K562 (cell line): Measurements from ENCODE around the gene MPDU1. TPM values are rescaled to one million over a fixed set of nuclear protein-coding genes. Genes with fewer than 3 reads are reported as not detected.

Experiments used
- CBFB ChIP-seq: sonication (generic); formaldehyde crosslinking; IDR thresholded peaks from 2 replicates; pipeline ENCODE4 v1.4.0; 2020; ENCODE audit warnings: mild to moderate bottlenecking, missing genetic modification reagents
- CCAR2 ChIP-seq: fragments of 200-400 bp; formaldehyde crosslinking; IDR thresholded peaks from 2 replicates; pipeline ENCODE4 v1.6.1; 2017; ENCODE audit warnings: mild to moderate bottlenecking, low read depth, low read length
- E2F6 ChIP-seq, 2 experiments: IDR thresholded peaks; 2 replicates each; pipeline ENCODE4 v1.6.1; 2011; ENCODE audit warnings: borderline replicate concordance in 1 of 2, control low read depth in 1 of 2, low read depth in 1 of 2, low read length in 1 of 2, mild to moderate bottlenecking in 1 of 2, mixed read lengths in 1 of 2, moderate library complexity in 1 of 2; ENCODE audit not compliant: insufficient read depth in 1 of 2, insufficient read length in 1 of 2, poor library complexity in 1 of 2, severe bottlenecking in 1 of 2; ENCODE audit errors: extremely low read depth in 1 of 2
- EP400 ChIP-seq: fragments of 450-650 bp; IDR thresholded peaks from 2 replicates; pipeline ENCODE4 v1.6.1; 2017; ENCODE audit warnings: antibody characterized with exemption, mild to moderate bottlenecking, moderate library complexity
- ETV1 ChIP-seq: fragments of 450-650 bp; conservative IDR thresholded peaks from 2 replicates; pipeline ENCODE4 v1.6.1; 2016; ENCODE audit warnings: missing genetic modification characterization, control low read depth, low read depth, missing compliant biosample characterization
- FOSL1 ChIP-seq: fragments of 200-800 bp; sonication (Bioruptor generic); conservative IDR thresholded peaks from 2 replicates; pipeline ENCODE4 v1.6.1; 2016; ENCODE audit warnings: missing genetic modification characterization, missing compliant biosample characterization
- FOXA3 ChIP-seq, 2 experiments: fragments of 450-650 bp in 1 of 2; sonication (generic) in 1 of 2; formaldehyde crosslinking; IDR thresholded peaks in 1 of 2; conservative IDR thresholded peaks in 1 of 2; 2 replicates each; pipeline versions ENCODE4 v1.4.0 to v1.8.0; 2020 to 2022; ENCODE audit warnings: mild to moderate bottlenecking in 2 of 2, missing genetic modification reagents in 1 of 2
- KDM5B ChIP-seq: fragments of 200-600 bp; sonication (generic); IDR thresholded peaks from 2 replicates; pipeline ENCODE4 v1.6.1; 2012; ENCODE audit warnings: low read depth, mild to moderate bottlenecking, moderate library complexity, low read length, control low read depth, inconsistent platforms; ENCODE audit not compliant: insufficient replicate concordance
- NFE2 ChIP-seq: IDR thresholded peaks from 2 replicates; pipeline ENCODE4 v1.6.1; 2014; ENCODE audit warnings: antibody characterized with exemption, low read depth
- NR2C2 ChIP-seq, 2 experiments: fragments of 200-800 bp in 1 of 2; sonication (Bioruptor generic) in 1 of 2; sonication (generic) in 1 of 2; formaldehyde crosslinking in 1 of 2; IDR thresholded peaks; 2 replicates each; pipeline versions ENCODE4 v1.6.1 to v1.8.0; 2016 to 2022; ENCODE audit warnings: mild to moderate bottlenecking in 1 of 2, missing compliant biosample characterization in 1 of 2, missing genetic modification characterization in 1 of 2, missing genetic modification reagents in 1 of 2
- POLR2G ChIP-seq: fragments of 200-400 bp; formaldehyde crosslinking; IDR thresholded peaks from 2 replicates; pipeline ENCODE4 v1.6.1; 2017; ENCODE audit warnings: low read depth, mild to moderate bottlenecking, antibody characterized with exemption, low read length, moderate library complexity
- RAD51 ChIP-seq: fragments of 450-650 bp; IDR thresholded peaks from 2 replicates; pipeline ENCODE4 v1.7.1; 2016; ENCODE audit warnings: low read depth, mild to moderate bottlenecking, borderline replicate concordance
- RB1 ChIP-seq: fragments of 450-650 bp; IDR thresholded peaks from 2 replicates; pipeline ENCODE4 v1.6.1; 2017; ENCODE audit warnings: low read depth, mild to moderate bottlenecking
- SREBF1 ChIP-seq: fragments of 150-350 bp; IDR thresholded peaks from 2 replicates; pipeline ENCODE4 v1.6.1; 2014; ENCODE audit warnings: antibody characterized with exemption, low read depth, low read length, borderline replicate concordance
- THRAP3 ChIP-seq: fragments of 450-650 bp; IDR thresholded peaks from 2 replicates; pipeline ENCODE4 v1.6.1; 2016; ENCODE audit warnings: mild to moderate bottlenecking, inconsistent platforms, borderline replicate concordance
- ZC3H11A ChIP-seq: IDR thresholded peaks from 2 replicates; pipeline ENCODE4 v1.6.1; 2012; ENCODE audit warnings: low read depth, low read length, improper control_type of control experiment
- ZNF124 ChIP-seq: sonication (generic); formaldehyde crosslinking; IDR thresholded peaks from 2 replicates; pipeline ENCODE4 v1.8.1; 2022; ENCODE audit warnings: missing genetic modification reagents
- ZNF384 ChIP-seq: IDR thresholded peaks from 2 replicates; pipeline ENCODE4 v1.6.1; 2012; ENCODE audit warnings: low read depth, low read length, improper control_type of control experiment
- ZNF77 ChIP-seq: fragments of 250-450 bp; sonication (Bioruptor Pico); IDR thresholded peaks from 2 replicates; pipeline ENCODE4 v1.5.0; 2020
- polyA plus RNA-seq, 8 experiments: library from polyadenylated mRNA; depleted of rRNA in 4 of 8; stranded (reverse) in 5 of 8; unstranded in 3 of 8; fragments of >200 nt; fragmentation: Nextera tagmentation in 2 of 8; fragmentation: Illumina TruSeq in 1 of 8; extraction: Ambion mirVana in 2 of 8; extraction: Trizol in 1 of 8; gene quantifications; 2 replicates each; pipeline versions ENCODE4 v1.2.1 to v1.2.3, GENCODE V29; 2011 to 2014; ENCODE audit warnings: inconsistent platforms in 1 of 8, missing spikeins in 1 of 8
- total RNA-seq, 7 experiments: library from RNA; depleted of rRNA in 6 of 7; stranded (reverse); fragments of >200 nt in 6 of 7; fragmentation: Illumina TruSeq in 2 of 7; extraction: Trizol in 2 of 7; gene quantifications; 2 replicates each; pipeline versions ENCODE4 v1.2.1 to v1.2.3, GENCODE V29; 2011 to 2021; ENCODE audit warnings: low replicate concordance in 1 of 7
- TF ChIP-seq, protein P1 (sequence below): sonication (generic); formaldehyde crosslinking; IDR thresholded peaks from 2 replicates; pipeline ENCODE4 v1.8.1; 2023; ENCODE audit warnings: mild to moderate bottlenecking, missing genetic modification reagents
- TF ChIP-seq, protein P2 (sequence below): sonication (generic); formaldehyde crosslinking; IDR thresholded peaks from 2 replicates; pipeline ENCODE4 v1.8.0; 2022; ENCODE audit warnings: mild to moderate bottlenecking, missing genetic modification reagents

MPDU1 gene
- total and polyA plus RNA-seq, 9 of the 15 experiments (the other 6 are each of a cell fraction or from before 2014, with no cell fraction given) = 4.9 to 179 (median 77.1) TPM

DNA sequence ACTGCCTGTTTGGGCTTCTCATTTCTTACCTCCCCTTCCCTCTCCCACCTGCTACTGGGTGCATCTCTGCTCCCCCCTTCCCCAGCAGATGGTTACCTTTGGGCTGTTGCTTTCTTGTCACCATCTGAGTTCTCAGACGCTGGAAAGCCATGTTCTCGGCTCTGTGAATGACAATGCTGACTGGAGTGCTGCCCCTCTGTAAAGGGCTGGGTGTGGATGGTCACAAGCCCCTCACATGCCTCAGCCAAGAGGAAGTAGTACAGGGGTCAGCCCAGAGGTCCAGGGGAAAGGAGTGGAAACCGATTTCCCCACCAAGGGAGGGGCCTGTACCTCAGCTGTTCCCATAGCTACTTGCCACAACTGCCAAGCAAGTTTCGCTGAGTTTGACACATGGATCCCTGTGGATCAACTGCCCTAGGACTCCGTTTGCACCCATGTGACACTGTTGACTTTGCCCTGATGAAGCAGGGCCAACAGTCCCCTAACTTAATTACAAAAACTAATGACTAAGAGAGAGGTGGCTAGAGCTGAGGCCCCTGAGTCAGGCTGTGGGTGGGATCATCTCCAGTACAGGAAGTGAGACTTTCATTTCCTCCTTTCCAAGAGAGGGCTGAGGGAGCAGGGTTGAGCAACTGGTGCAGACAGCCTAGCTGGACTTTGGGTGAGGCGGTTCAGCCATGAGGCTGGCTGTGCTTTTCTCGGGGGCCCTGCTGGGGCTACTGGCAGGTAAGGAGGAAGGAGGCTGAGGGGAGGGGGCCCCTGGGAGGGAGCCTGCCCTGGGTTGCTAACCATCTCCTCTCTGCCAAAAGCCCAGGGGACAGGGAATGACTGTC lies 4.4 kb upstream of the MPDU1 start, which contains the start of gene CD68 (continued):
- TF ChIP-seq, protein P1, sequence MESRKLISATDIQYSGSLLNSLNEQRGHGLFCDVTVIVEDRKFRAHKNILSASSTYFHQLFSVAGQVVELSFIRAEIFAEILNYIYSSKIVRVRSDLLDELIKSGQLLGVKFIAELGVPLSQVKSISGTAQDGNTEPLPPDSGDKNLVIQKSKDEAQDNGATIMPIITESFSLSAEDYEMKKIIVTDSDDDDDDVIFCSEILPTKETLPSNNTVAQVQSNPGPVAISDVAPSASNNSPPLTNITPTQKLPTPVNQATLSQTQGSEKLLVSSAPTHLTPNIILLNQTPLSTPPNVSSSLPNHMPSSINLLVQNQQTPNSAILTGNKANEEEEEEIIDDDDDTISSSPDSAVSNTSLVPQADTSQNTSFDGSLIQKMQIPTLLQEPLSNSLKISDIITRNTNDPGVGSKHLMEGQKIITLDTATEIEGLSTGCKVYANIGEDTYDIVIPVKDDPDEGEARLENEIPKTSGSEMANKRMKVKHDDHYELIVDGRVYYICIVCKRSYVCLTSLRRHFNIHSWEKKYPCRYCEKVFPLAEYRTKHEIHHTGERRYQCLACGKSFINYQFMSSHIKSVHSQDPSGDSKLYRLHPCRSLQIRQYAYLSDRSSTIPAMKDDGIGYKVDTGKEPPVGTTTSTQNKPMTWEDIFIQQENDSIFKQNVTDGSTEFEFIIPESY (CRISPR knock-in tag) = 0 out of 2 replicates have a peak, but pooled peaks have one; percentile 13
- TF ChIP-seq, protein P2, sequence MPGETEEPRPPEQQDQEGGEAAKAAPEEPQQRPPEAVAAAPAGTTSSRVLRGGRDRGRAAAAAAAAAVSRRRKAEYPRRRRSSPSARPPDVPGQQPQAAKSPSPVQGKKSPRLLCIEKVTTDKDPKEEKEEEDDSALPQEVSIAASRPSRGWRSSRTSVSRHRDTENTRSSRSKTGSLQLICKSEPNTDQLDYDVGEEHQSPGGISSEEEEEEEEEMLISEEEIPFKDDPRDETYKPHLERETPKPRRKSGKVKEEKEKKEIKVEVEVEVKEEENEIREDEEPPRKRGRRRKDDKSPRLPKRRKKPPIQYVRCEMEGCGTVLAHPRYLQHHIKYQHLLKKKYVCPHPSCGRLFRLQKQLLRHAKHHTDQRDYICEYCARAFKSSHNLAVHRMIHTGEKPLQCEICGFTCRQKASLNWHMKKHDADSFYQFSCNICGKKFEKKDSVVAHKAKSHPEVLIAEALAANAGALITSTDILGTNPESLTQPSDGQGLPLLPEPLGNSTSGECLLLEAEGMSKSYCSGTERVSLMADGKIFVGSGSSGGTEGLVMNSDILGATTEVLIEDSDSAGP (CRISPR knock-in tag) = no peak
- peak in 1 of 2 experiments; percentile 1 for TF ChIP-seq E2F6 (IDR thresholded peaks at IDR 0.05; ENCODE audit: borderline replicate concordance in 1 of 2, extremely low read depth in 1 of 2, insufficient read depth in 1 of 2, insufficient read length in 1 of 2, low read depth in 1 of 2, low read length in 1 of 2, poor library complexity in 1 of 2, severe bottlenecking in 1 of 2)
- TF ChIP-seq ZNF384 = no peak
- TF ChIP-seq SREBF1 = no peak
- no peak for TF ChIP-seq CCAR2
- TF ChIP-seq ZNF77 (CRISPR knock-in tag) = 0 out of 2 replicates have a peak, but pooled peaks have one; percentile 35
- TF ChIP-seq CBFB (CRISPR knock-in tag) = no peak
- TF ChIP-seq FOSL1 (tag) = peak; percentile 60
- no peak for TF ChIP-seq ZC3H11A
- no peak for TF ChIP-seq NR2C2 (CRISPR knock-in tag; IDR thresholded peaks at IDR 0.05)
- TF ChIP-seq NR2C2 (tag; IDR thresholded peaks at IDR 0.05) = 0 out of 2 replicates have a peak, but pooled peaks have one; percentile 42
- peak; percentile 20; the same call in 1 of the 2 replicates for TF ChIP-seq ETV1
- TF ChIP-seq RB1 = 0 out of 2 replicates have a peak, but pooled peaks have one; percentile 24
- peak; percentile 22 for TF ChIP-seq KDM5B
- TF ChIP-seq EP400 = peak; percentile 51
- no peak for TF ChIP-seq ZNF124 (CRISPR knock-in tag)
- TF ChIP-seq THRAP3 = peak; percentile 58; the same call in 1 of the 2 replicates
- peak; percentile 46 to 82; a peak in 3 of 4 replicates for TF ChIP-seq FOXA3 (CRISPR knock-in tag; conservative IDR thresholded peaks at IDR 0.05 in 1 of 2, IDR thresholded peaks at IDR 0.05 in 1 of 2)
- TF ChIP-seq POLR2G = peak; percentile 84
- peak; percentile 5; the same call in 1 of the 2 replicates for TF ChIP-seq NFE2
- TF ChIP-seq RAD51 = peak; percentile 34; the same call in 1 of the 2 replicates
